Tibial artery (tissue), 4 donors: ENCODE data around the gene STAT4.
A peak's percentile ranks its signal among the peaks of the same experiment; 100 is the strongest.

Experiments used
- DNase-seq, 2 donors: peaks; one replicate each; pipeline ENCODE4 v3.0.0-alpha.2; 2019
- H3K27ac ChIP-seq, 2 donors: fragments of 200-600 bp; sonication (generic) in 1 of 2; 1 replicate in 1 of 2; 2 replicates in 1 of 2; pipeline ENCODE4 v1.5.1; 2018 to 2019; ENCODE audit warnings: mild to moderate bottlenecking in 1 of 2
- H3K27me3 ChIP-seq, 2 donors: fragments of 200-600 bp; sonication (generic) in 1 of 2; one replicate each; pipeline versions ENCODE4 v1.5.1 to v1.6.0; 2016 to 2019
- H3K36me3 ChIP-seq, 3 donors: fragments of 200-600 bp; sonication (generic) in 2 of 3; one replicate each; pipeline ENCODE4 v1.5.1; 2016 to 2019; ENCODE audit warnings: mild to moderate bottlenecking in 2 of 3
- H3K4me1 ChIP-seq, 4 donors: fragments of 200-600 bp; sonication (generic) in 2 of 4; 1 replicate in 3 of 4; 2 replicates in 1 of 4; pipeline ENCODE4 v1.5.1; 2016 to 2019
- H3K4me3 ChIP-seq, 2 donors: fragments of 200-600 bp; sonication (generic) in 1 of 2; 1 replicate in 1 of 2; 2 replicates in 1 of 2; pipeline ENCODE4 v1.5.1; 2018 to 2019; ENCODE audit warnings: mild to moderate bottlenecking in 2 of 2
- H3K9me3 ChIP-seq, 3 donors: fragments of 200-600 bp; sonication (generic) in 1 of 3; one replicate each; pipeline ENCODE4 v1.5.1; 2016 to 2019
- CTCF ChIP-seq, 2 experiments: fragments of 200-600 bp in 1 of 2; fragments of 450-650 bp in 1 of 2; IDR thresholded peaks; one replicate each; pipeline ENCODE4 v1.5.1; 2017 to 2019; ENCODE audit warnings: antibody characterized with exemption in 2 of 2, mild to moderate bottlenecking in 1 of 2, moderate library complexity in 1 of 2
- intact Hi-C: fragments of 100-400 bp; cut with DNase I; formaldehyde crosslinking; loops from one replicate; pipeline ENCODE4 v1.15.0; 2023; ENCODE audit warnings: low total_unique reads

STAT4 gene

GRCh38 chr2:191167766-191168165 lies 17.0 kb upstream of the STAT4 start:
- Histone ChIP-seq H3K9me3 (no peaks in the 10 kb centered on the region), H3K4me1 (peaks cover 0 to 45% (median 29%) of the 10 kb centered on the region in 4 donors), H3K4me3 (no peak overlapping the region), H3K36me3 (no peaks in the 10 kb centered on the region), H3K27ac (no peak overlapping the region), H3K27me3 (no peaks in the 10 kb centered on the region)
- no peak for TF ChIP-seq CTCF (IDR thresholded peaks at IDR 0.05)
- peak in 1 of 2 donors; percentile 34 for DNase-seq
- intact Hi-C loops: loop anchor here (2.0 kb wide), 1 partner anchor 333 kb away; no protein-coding TSS in a partner anchor

- TF ChIP-seq CTCF (IDR thresholded peaks at IDR 0.05): no peak
- no peaks in the 10 kb centered on the region for H3K27me3 ChIP-seq
- H3K4me3 ChIP-seq: no peak overlapping the region
- no peak for DNase-seq
- intact Hi-C loops: loop anchor here (2.0 kb wide), 1 partner anchor 334 kb away; no protein-coding TSS in a partner anchor
- H3K36me3 ChIP-seq: no peaks in the 10 kb centered on the region
- H3K27ac ChIP-seq: no peak overlapping the region
- H3K4me1 ChIP-seq: peaks cover 0 to 40% (median 28%) of the 10 kb centered on the region in 4 donors
- no peaks in the 10 kb centered on the region for H3K9me3 ChIP-seq
These were observed 16.1 kb upstream of the STAT4 start for GRCh38 chr2:191166756-191167445.

GRCh38 chr2:191166111-191166755 lies 15.4 kb upstream of the STAT4 start:
- intact Hi-C loops: loop anchor here (2.0 kb wide), 1 partner anchor 335 kb away; no protein-coding TSS in a partner anchor
- Histone ChIP-seq H3K9me3 (no peaks in the 10 kb centered on the region), H3K36me3 (no peaks in the 10 kb centered on the region), H3K4me3 (no peak overlapping the region), H3K27ac (no peak overlapping the region), H3K27me3 (no peaks in the 10 kb centered on the region), H3K4me1 (peaks cover 0 to 33% (median 25%) of the 10 kb centered on the region in 4 donors)
- no peak for TF ChIP-seq CTCF (IDR thresholded peaks at IDR 0.05)
- DNase-seq: no peak

- Histone ChIP-seq H3K27me3 (no peaks in the 10 kb centered on the region), H3K27ac (no peak overlapping the region), H3K36me3 (no peaks in the 10 kb centered on the region), H3K4me1 (peaks cover 0 to 33% (median 25%) of the 10 kb centered on the region in 4 donors), H3K4me3 (no peak overlapping the region), H3K9me3 (no peaks in the 10 kb centered on the region)
- no peak for DNase-seq
- peak; percentile 39 to 54 for TF ChIP-seq CTCF (IDR thresholded peaks at IDR 0.05)
- intact Hi-C loops: no loop called here
These were observed 14.4 kb upstream of the STAT4 start for GRCh38 chr2:191165176-191165643.

GRCh38 chr2:191158747-191159146 lies 8.0 kb upstream of the STAT4 start:
- Histone ChIP-seq H3K36me3 (no peaks in the 10 kb centered on the region), H3K4me3 (no peak overlapping the region), H3K9me3 (no peaks in the 10 kb centered on the region), H3K4me1 (no peaks in the 10 kb centered on the region), H3K27me3 (no peaks in the 10 kb centered on the region), H3K27ac (no peak overlapping the region)
- no peak for TF ChIP-seq CTCF (IDR thresholded peaks at IDR 0.05)
- intact Hi-C loops: no loop called here
- no peak for DNase-seq
